ENCODE results near the gene OR5AP2.
"Not testable (repeated sequence)": the region's sequence is repeated elsewhere in the genome, so short reads cannot be mapped to it uniquely, and the experiment has no call there.

OR5AP2 gene

DNA sequence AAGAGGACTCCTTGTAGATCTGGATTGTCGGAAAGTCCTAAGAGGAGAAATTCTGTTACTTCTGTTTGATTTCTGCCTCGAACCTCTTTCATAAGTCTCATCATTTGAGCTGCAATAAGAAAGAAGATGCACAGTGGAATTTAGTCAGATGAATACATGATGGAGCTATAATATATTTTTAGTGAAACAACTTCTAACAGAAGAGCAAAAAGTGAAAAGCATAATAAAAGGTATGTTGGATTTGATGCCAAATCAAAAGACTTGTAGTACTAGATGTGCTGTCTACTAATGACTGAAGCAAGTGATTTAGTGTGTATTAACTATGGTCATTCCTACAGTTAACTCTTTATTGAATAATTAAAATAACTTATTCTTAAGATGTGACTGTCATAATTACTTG, at the start of gene OR5AP2:
Gene OR5AP2, minus strand, starts transcription at position 101 of the 400 bp plus-strand sequence. Its CDS starts 0 bp downstream, at position 101.
- no peak for DNase-seq (ENCODE audit: low read depth in 4 of 4, low spot score in 1 of 4)

DNA sequence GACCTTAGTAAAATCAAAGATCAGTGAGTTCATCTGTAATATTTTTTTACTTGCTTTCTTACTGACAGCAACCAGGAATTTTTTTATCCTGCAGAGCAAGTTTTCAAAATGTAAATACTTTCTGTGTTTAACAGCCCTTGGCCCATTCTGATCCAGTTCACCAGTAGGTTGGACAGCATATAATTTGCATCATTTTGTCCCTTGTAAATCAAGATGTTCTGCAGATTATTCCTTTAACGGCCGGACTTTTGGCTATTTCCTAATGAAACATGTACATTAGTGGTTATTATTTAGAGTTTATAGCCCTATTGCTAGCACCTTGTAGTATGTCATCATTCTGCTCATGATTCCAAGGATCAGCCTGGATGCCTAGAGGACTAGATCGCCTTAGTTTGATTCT, 48.9 kb upstream of the OR5AP2 start:
- DNase-seq (ENCODE audit: low read depth in 4 of 4, low spot score in 1 of 4), result not testable (repeated sequence)

DNA sequence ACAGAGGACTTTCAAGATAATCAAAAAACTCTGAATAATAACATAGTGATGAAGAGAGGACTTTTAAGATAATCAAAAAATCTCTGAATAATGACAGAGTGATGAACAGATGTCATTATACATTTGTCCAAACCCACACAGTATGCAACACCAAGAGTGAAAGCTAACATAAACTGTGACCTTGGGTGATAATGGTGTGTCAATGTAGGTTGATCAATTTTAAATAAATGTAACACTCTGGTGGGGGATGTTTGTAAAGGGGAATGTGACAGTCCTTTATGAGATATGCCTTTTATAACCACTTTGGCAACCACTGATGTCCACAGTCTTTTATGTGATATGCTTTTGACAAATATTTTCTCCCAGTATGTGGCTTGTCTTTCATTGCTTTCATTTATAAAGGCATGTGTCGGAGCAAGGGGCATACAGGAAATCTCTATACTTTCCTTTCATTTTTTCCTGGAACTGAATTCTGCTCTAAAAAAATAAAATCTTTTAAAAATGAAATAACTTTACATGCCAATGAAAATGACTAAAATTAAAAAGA, 46.4 kb upstream of the OR5AP2 start:
- no peak for DNase-seq (ENCODE audit: low read depth in 4 of 4, low spot score in 1 of 4)

DNA sequence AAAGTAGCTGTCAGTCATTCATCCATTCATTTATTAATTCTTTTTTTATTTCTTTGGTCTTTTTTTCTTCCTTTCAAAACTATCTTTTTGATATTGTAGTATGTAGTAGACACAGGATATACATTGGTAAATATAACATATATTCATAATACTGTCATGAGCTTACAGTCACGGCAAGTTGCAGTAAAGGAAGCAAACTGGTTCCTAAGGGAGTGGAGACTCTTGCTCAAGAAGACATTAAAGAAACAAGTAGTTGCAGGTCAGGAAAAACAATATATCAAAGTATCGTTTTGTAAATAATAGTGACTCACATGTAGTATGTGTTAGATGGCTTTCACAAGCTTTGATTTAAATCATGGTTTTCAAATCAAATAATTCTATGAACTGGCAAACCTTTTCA, 28.7 kb upstream of the OR5AP2 start:
- no peak for DNase-seq (ENCODE audit: low read depth in 4 of 4, low spot score in 1 of 4)

DNA sequence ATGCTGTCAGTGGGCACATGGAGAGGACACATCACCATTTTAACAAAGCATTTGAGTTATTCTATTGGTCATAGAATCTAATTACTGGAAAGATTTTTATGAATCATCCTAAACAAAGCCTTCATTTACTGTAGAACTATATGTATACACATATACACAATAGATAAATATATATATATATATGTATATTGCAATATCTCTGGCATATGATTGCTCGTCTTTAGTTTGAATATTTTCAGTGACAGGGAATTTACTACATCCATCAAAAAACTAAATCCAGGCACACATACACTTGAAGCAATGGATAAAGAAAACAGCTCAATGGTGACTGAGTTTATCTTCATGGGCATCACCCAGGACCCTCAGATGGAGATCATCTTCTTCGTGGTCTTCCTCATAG, 21.1 kb upstream of the OR5AP2 start, which contains the start of gene OR5AR1:
Gene OR5AR1, plus strand, starts transcription at position 301 of the 400 bp plus-strand sequence. Its CDS starts 0 bp downstream, at position 301.
- no peak for DNase-seq (ENCODE audit: low read depth in 4 of 4, low spot score in 1 of 4)

DNA sequence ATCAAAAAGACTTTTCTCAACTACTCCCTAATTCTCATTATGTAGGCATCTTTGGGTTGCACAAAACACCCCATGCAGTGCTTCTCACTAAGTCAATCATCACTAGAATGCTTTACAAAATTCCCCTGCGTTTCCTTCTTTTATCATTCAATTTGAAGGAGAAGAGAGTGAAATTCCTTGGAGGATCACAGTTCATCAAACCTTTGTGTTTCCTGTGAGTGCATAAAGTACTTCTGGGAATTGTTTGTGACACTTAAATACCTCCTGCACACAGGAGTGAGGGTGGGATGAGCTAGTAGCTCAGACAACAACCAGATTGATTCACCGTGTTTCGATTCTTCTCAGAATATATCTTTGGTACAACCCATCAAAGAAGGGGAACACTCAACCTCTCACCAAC, 17.5 kb upstream of the OR5AP2 start:
- DNase-seq (ENCODE audit: low read depth in 4 of 4, low spot score in 1 of 4), result no peak

DNA sequence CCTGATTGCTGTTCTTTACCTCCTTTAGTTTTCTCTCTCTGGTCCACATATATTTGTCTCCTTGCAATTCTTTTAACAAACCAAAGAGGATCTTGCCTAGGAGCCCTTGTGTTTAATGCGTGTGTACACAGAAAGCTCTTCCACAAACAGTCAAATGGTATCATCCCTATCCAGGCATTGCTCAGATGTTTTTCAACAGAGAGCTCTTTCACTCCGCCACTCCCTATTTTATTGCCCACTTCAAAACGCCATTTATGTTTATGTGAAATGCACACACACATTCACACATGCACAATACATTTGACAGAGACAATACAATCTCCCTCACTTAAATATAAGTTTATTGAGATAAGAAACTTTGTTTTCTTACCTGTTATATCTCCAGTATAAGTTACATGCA, 4.7 kb downstream of the OR5AP2 start:
- DNase-seq (ENCODE audit: low read depth in 4 of 4, low spot score in 1 of 4), result no peak

DNA sequence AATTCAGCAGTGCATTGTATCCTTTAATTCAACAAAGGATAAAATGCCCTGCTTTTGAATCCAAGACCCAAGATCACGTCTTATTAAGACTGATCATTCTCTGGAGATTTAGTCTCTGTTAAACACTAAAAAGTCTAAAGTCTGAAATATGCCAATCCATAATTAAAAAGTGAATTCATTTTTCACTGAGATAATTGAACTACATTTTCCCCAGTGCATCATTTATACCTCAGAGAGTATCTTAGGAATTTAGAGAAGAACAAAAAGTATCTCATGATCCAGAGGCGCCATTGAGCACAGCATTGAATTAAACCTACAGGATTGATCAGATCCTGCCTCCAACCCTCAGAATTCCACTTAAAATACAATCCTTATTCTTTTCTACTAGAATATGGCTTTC, 5.4 kb downstream of the OR5AP2 start:
- no peak for DNase-seq (ENCODE audit: low read depth in 4 of 4, low spot score in 1 of 4)

DNA sequence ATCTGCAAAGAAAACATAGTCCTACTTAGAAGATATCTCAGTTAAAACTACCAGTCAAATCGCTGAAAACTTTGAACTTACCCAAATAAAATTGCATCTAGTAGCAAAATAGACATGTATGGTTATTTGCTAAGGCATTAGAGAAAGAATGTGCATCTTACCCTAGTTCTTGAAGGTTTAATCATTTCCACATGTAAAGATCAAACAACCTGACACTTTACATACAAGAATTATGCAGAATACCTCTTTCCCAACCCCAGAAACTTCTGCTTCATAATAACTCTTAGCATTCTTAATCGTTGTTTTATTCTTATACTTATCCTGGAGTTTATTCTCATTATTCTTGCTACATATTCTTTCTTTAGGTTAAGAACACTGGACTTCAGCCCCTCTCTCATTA, 9.9 kb downstream of the OR5AP2 start:
- no peak for DNase-seq (ENCODE audit: low read depth in 4 of 4, low spot score in 1 of 4)

DNA sequence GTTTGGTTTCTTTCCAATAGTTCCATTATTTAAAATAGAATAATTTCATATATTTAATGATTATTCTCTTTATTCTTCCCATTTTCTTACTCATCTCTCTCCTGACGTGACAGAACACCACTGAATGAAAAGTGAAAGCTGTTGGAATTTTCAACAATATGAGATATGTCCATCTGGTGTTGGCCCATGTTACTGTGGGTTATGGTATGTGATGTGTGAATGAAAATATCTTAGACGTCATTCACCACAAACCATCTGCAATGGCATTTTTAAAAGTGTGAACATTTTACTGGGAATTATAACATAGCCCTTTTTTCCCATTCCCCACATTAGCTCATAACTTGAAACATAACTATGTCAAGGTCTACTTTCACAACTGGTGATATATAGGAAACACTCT, 16.3 kb downstream of the OR5AP2 start:
- DNase-seq (ENCODE audit: low read depth in 4 of 4, low spot score in 1 of 4), result no peak

DNA sequence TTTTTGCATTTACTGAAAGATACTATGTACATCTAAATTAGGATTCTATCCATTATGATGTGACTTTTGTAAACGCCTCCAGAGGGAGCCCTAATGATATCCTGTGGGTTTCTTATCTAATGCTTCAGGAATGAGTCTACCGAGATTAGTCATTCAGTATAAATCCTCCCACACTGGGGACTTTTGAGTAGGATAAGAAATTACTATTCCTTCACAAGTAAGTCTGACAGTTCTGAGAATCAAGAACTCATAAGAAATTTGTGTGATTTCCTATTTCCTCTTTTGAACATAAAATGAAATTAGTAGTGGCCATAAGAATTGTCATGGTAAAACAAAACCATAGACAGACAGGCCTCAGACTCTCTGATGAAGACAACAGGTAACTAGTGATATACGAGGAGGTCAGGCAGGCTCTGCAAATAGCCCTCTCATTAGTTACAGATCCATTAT, 17.6 kb downstream of the OR5AP2 start:
- DNase-seq (ENCODE audit: low read depth in 4 of 4, low spot score in 1 of 4), result no peak

DNA sequence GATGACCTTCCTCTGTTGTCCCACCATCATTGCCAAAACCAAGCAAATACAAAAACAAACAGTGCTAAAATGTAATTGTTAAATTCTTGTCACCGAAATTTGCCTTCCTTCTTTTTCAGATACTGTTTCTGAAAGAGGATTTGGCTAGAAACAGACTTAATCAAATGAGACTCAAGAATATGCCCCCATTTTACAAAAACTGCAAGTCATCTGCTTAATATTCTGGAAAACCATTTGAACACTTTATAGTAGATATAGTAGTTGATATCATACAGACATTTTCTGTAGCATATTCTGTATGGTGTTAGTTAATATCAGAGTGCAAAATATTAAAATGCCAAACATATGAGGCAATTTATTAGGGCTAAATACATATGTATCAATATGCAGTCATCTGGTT, 31.1 kb downstream of the OR5AP2 start:
- DNase-seq (ENCODE audit: low read depth in 4 of 4, low spot score in 1 of 4), result no peak

DNA sequence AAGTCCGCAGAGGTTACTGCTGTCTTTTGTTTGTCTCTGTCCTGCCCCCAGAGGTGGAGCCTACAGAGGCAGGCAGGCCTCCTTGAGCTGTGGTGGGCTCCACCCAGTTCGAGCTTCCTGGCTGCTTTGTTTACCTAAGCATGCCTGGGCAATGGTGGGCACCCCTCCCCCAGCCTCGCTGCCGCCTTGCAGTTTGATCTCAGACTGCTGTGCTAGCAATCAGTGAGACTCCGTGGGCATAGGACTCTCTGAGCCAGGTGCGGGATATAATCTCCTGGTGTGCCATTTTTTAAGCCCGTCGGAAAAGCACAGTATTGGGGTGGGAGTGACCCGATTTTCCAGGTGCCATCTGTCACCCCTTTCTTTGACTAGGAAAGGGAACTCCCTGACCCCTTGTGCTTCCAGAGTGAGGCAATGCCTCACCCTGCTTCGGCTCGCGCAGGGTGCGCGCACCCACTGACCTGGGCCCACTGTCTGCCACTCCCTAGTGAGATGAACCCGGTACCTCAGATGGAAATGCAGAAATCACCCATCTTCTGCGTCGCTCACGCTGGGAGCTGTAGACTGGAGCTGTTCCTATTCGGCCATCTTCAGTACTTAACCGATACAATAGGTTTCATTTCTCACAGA, 50.0 kb downstream of the OR5AP2 start:
- not testable (repeated sequence) for DNase-seq (ENCODE audit: low read depth in 4 of 4, low spot score in 1 of 4)

Data from stimulated activated CD4-positive, alpha-beta T cell treated with anti-CD3 and anti-CD28 coated beads, Interleukin-1b, Interleukin-23, amount 100 ng/mL, for 24 hours (primary cell).